Upper lobe of left lung (tissue), 4 donors: ENCODE measurements around the gene CDC26.

Experiments used
- CTCF ChIP-seq, 6 experiments: fragments of 450-650 bp in 4 of 6; fragments of 200-600 bp in 2 of 6; sonication (generic) in 2 of 6; IDR thresholded peaks; one replicate each; pipeline ENCODE4 v1.5.1; 2016 to 2019; ENCODE audit warnings: antibody characterized with exemption in 6 of 6
- EP300 ChIP-seq, 4 donors: sonication (generic); formaldehyde crosslinking; IDR thresholded peaks; one replicate each; pipeline ENCODE4 v1.5.1; 2017; ENCODE audit warnings: antibody characterized with exemption in 4 of 4, control low read depth in 2 of 4
- POLR2A ChIP-seq, 4 donors: fragments of 450-650 bp; IDR thresholded peaks; one replicate each; pipeline ENCODE4 v1.5.1; 2016 to 2017; ENCODE audit warnings: antibody characterized with exemption in 4 of 4, mild to moderate bottlenecking in 2 of 4

GRCh38 chr9:113296796-113297558, 21.6 kb upstream of the CDC26 start:
- TF ChIP-seq CTCF (IDR thresholded peaks at IDR 0.05), result no peak
- TF ChIP-seq POLR2A (IDR thresholded peaks at IDR 0.05), result no peak
- TF ChIP-seq EP300 (IDR thresholded peaks at IDR 0.05), result no peak
